ENCODE data around the gene MYOG.

Gene MYOG

GRCh38 chr1:203128716-203129500 lies 43.1 kb upstream of the MYOG start:
- peak overlapping the region; percentile 53 for H3K4me3 ChIP-seq (replicated peaks; ENCODE audit: low read depth, low read length)
- DNase-seq (ENCODE audit: extremely low read depth, low read depth), result no peak
- TF ChIP-seq CTCF (IDR thresholded peaks at IDR 0.05; ENCODE audit: low read depth, low read length, missing control alignments), result no peak

- peak; percentile 14 for TF ChIP-seq CTCF (IDR thresholded peaks at IDR 0.05; ENCODE audit: low read depth, low read length, missing control alignments)
- H3K4me3 ChIP-seq (replicated peaks; ENCODE audit: low read depth, low read length), result peak overlapping the region; percentile 53
- DNase-seq (ENCODE audit: extremely low read depth, low read depth), result no peak
These were observed 42.6 kb upstream of the MYOG start for GRCh38 chr1:203128431-203128715.

- no peak for TF ChIP-seq CTCF (IDR thresholded peaks at IDR 0.05; ENCODE audit: low read depth, low read length, missing control alignments)
- DNase-seq (ENCODE audit: extremely low read depth, low read depth), result no peak
- H3K4me3 ChIP-seq (replicated peaks; ENCODE audit: low read depth, low read length), result peak within 1 kb of the TSS; percentile 53
These were observed 42.0 kb upstream of the MYOG start, which contains the start of gene ADORA1 for GRCh38 chr1:203127666-203128430. ADORA1 (plus strand) TSS chr1:203127726; CDS start chr1:203128842, 1,116 bp downstream.

- no peak for TF ChIP-seq CTCF (IDR thresholded peaks at IDR 0.05; ENCODE audit: low read depth, low read length, missing control alignments)
- DNase-seq (ENCODE audit: extremely low read depth, low read depth), result no peak
- peak overlapping the region; percentile 53 for H3K4me3 ChIP-seq (replicated peaks; ENCODE audit: low read depth, low read length)
These were observed 41.3 kb upstream of the MYOG start for GRCh38 chr1:203126866-203127665.

- DNase-seq (ENCODE audit: extremely low read depth, low read depth), result no peak
- H3K4me3 ChIP-seq (replicated peaks; ENCODE audit: low read depth, low read length), result no peak overlapping the region
- TF ChIP-seq CTCF (IDR thresholded peaks at IDR 0.05; ENCODE audit: low read depth, low read length, missing control alignments), result peak; percentile 62
These were observed 40.5 kb upstream of the MYOG start for GRCh38 chr1:203126151-203126865.

Data from HFF-Myc (cell line).